GM23338 (cell line): ENCODE results near the gene ADCY5. TPM values are rescaled to one million over a fixed set of nuclear protein-coding genes. Genes with fewer than 3 reads are reported as not detected.

ENCODE experiments used
- ATAC-seq: fragments of 200-7000 bp; cut with Tn5 transposase; 3 replicates; pipeline ENCODE4 v1.9.1; 2020
- DNase-seq: peaks from one replicate; pipeline ENCODE4 v3.0.0-alpha.2; 2015; ENCODE audit warnings: low spot score
- H2AFZ ChIP-seq: fragments of 200-600 bp; sonication (generic); 2 replicates; pipeline ENCODE4 v1.8.0; 2016; ENCODE audit warnings: antibody characterized with exemption, mild to moderate bottlenecking, moderate library complexity
- H3F3A ChIP-seq: fragments of 200-600 bp; sonication (generic); replicated peaks from 2 replicates; pipeline ENCODE4 v1.8.0; 2017; ENCODE audit warnings: antibody characterized with exemption, mixed run types, low read depth
- H3K27ac ChIP-seq: fragments of 200-600 bp; sonication (generic); 2 replicates; pipeline ENCODE4 v1.6.1; 2016; ENCODE audit warnings: low read depth
- H3K27me3 ChIP-seq: fragments of 200-600 bp; sonication (generic); 2 replicates; pipeline ENCODE4 v1.8.0; 2016; ENCODE audit warnings: mild to moderate bottlenecking, mixed run types, moderate library complexity; ENCODE audit not compliant: insufficient read depth
- H3K36me3 ChIP-seq: fragments of 200-600 bp; sonication (generic); 2 replicates; pipeline ENCODE4 v1.8.0; 2016; ENCODE audit warnings: mild to moderate bottlenecking; ENCODE audit not compliant: insufficient read depth
- H3K4me1 ChIP-seq: fragments of 200-600 bp; sonication (generic); 2 replicates; pipeline ENCODE4 v1.8.0; 2016; ENCODE audit warnings: mild to moderate bottlenecking, moderate library complexity; ENCODE audit not compliant: insufficient read depth
- H3K4me2 ChIP-seq: fragments of 200-600 bp; sonication (generic); 2 replicates; pipeline ENCODE4 v1.7.1; 2017; ENCODE audit warnings: mixed run types
- H3K4me3 ChIP-seq: fragments of 200-600 bp; sonication (generic); 2 replicates; pipeline ENCODE4 v1.6.1; 2016; ENCODE audit warnings: mixed run types
- H3K79me2 ChIP-seq: fragments of 200-600 bp; sonication (generic); replicated peaks from 2 replicates; pipeline ENCODE4 v1.8.0; 2017; ENCODE audit warnings: mild to moderate bottlenecking; ENCODE audit not compliant: insufficient read depth
- H3K9me2 ChIP-seq: fragments of 200-600 bp; sonication (generic); 2 replicates; pipeline ENCODE4 v1.8.0; 2017; ENCODE audit not compliant: insufficient read depth
- H4K20me1 ChIP-seq: fragments of 200-600 bp; sonication (generic); replicated peaks from 2 replicates; pipeline ENCODE4 v1.8.0; 2017; ENCODE audit warnings: mild to moderate bottlenecking; ENCODE audit not compliant: insufficient read depth
- H3K27ac Mint-ChIP-seq: 2 replicates; pipeline ENCODE4 v1.8.0; 2020; ENCODE audit warnings: inconsistent platforms, mild to moderate bottlenecking, moderate library complexity, mixed read lengths
- H3K27me3 Mint-ChIP-seq: 3 replicates; pipeline ENCODE4 v1.8.0; 2022; ENCODE audit warnings: low read depth, mild to moderate bottlenecking, moderate library complexity, mixed read lengths, inconsistent platforms; ENCODE audit not compliant: insufficient read depth, poor library complexity
- H3K36me3 Mint-ChIP-seq: 3 replicates; pipeline ENCODE4 v1.8.0; 2021; ENCODE audit warnings: low read depth, mild to moderate bottlenecking, inconsistent platforms, moderate library complexity, mixed read lengths
- H3K4me1 Mint-ChIP-seq: 3 replicates; pipeline ENCODE4 v1.8.0; 2020; ENCODE audit warnings: mild to moderate bottlenecking, inconsistent platforms, mixed read lengths
- H3K4me3 Mint-ChIP-seq: 3 replicates; pipeline ENCODE4 v1.8.0; 2021; ENCODE audit warnings: moderate library complexity, mild to moderate bottlenecking, inconsistent platforms, mixed read lengths
- H3K9me3 Mint-ChIP-seq: 3 replicates; pipeline ENCODE4 v1.8.0; 2020; ENCODE audit warnings: moderate library complexity, mild to moderate bottlenecking, inconsistent platforms, mixed read lengths
- EZH2 ChIP-seq: fragments of 200-600 bp; sonication (generic); IDR thresholded peaks from one replicate; pipeline ENCODE4 v1.8.0; 2017; ENCODE audit warnings: antibody characterized with exemption, mild to moderate bottlenecking, low read depth; ENCODE audit not compliant: unreplicated experiment
- JUNB ChIP-seq: IDR thresholded peaks from one replicate; pipeline ENCODE4 v1.6.1; 2016; ENCODE audit warnings: antibody characterized with exemption; ENCODE audit not compliant: unreplicated experiment
- POLR2AphosphoS5 ChIP-seq: IDR thresholded peaks from 2 replicates; pipeline ENCODE4 v1.6.1; 2016; ENCODE audit warnings: antibody characterized with exemption, low read depth
- REST ChIP-seq: IDR thresholded peaks from one replicate; pipeline ENCODE4 v1.6.1; 2018; ENCODE audit warnings: antibody characterized with exemption; ENCODE audit not compliant: unreplicated experiment
- ZNF331 ChIP-seq: fragments of 250-450 bp; sonication (Bioruptor Pico); IDR thresholded peaks from 2 replicates; pipeline ENCODE4 v1.5.0; 2020; ENCODE audit warnings: low read depth, mild to moderate bottlenecking, moderate library complexity
- ZNF462 ChIP-seq: fragments of 250-450 bp; sonication (Bioruptor Pico); IDR thresholded peaks from 2 replicates; pipeline ENCODE4 v1.5.0; 2020; ENCODE audit warnings: mild to moderate bottlenecking, moderate library complexity
- polyA plus RNA-seq: library from polyadenylated mRNA; unstranded; fragments of >200 nt; fragmentation: Nextera tagmentation; extraction: Ambion mirVana; gene quantifications from 2 replicates; pipeline ENCODE4 v1.2.1, GENCODE V29; 2016
- total RNA-seq: library from RNA; depleted of rRNA; stranded (reverse); fragments of >200 nt; shearing (Covaris generic); gene quantifications from 2 replicates; pipeline ENCODE4 v1.2.3, GENCODE V29; 2014

The ADCY5 gene
- total and polyA plus RNA-seq, 2 experiments from 2014 or later, result 3.5 to 10.2 TPM

GRCh38 chr3:123431658-123432324 is 17.1 kb downstream of the ADCY5 start:
- H3K27ac ChIP-seq, result no peak overlapping the region
- no peak for DNase-seq

GRCh38 chr3:123431007-123431657 is 17.8 kb downstream of the ADCY5 start:
- no peaks in the 10 kb centered on the region for H3K36me3 Mint-ChIP-seq
- H3K9me3 Mint-ChIP-seq, result no peaks in the 10 kb centered on the region
- Histone ChIP-seq H3K27ac (no peak overlapping the region), H3K9me2 (no peaks in the 10 kb centered on the region), H3F3A (no peaks in the 10 kb centered on the region), H3K4me3 (no peak overlapping the region), H3K36me3 (no peaks in the 10 kb centered on the region), H2AFZ (no peak overlapping the region), H3K4me1 (no peaks in the 10 kb centered on the region), H3K4me2 (no peak overlapping the region), H4K20me1 (0 out of 2 replicates have a peak, but pooled peaks cover 7% of the 10 kb centered on the region), H3K79me2 (no peaks in the 10 kb centered on the region), H3K27me3 (no peaks in the 10 kb centered on the region)
- no peak for ATAC-seq
- no peaks in the 10 kb centered on the region for H3K27me3 Mint-ChIP-seq
- H3K4me1 Mint-ChIP-seq, result peaks cover 2% of the 10 kb centered on the region; the same call in 1 of the 3 replicates
- no peak overlapping the region for H3K4me3 Mint-ChIP-seq
- DNase-seq, result no peak
- H3K27ac Mint-ChIP-seq, result no peak overlapping the region
- TF ChIP-seq ZNF331 (CRISPR knock-in tag), result no peak
- TF ChIP-seq ZNF462 (CRISPR knock-in tag), result no peak
- TF ChIP-seq POLR2AphosphoS5, result no peak
- no peak for TF ChIP-seq JUNB
- TF ChIP-seq EZH2, result no peak

More at GRCh38 chr3:123431658-123432324, 17.1 kb downstream of the ADCY5 start:
- Histone ChIP-seq H2AFZ (no peak overlapping the region), H3K4me1 (no peaks in the 10 kb centered on the region), H3K27me3 (no peaks in the 10 kb centered on the region), H3K4me3 (no peak overlapping the region), H3K9me2 (no peaks in the 10 kb centered on the region), H3K79me2 (no peaks in the 10 kb centered on the region), H4K20me1 (0 out of 2 replicates have a peak, but pooled peaks cover 7% of the 10 kb centered on the region), H3K36me3 (no peaks in the 10 kb centered on the region), H3F3A (no peaks in the 10 kb centered on the region), H3K4me2 (no peak overlapping the region)
- Mint-ChIP-seq H3K36me3 (no peaks in the 10 kb centered on the region), H3K9me3 (no peaks in the 10 kb centered on the region), H3K27me3 (no peaks in the 10 kb centered on the region), H3K4me3 (no peak overlapping the region), H3K27ac (no peak overlapping the region), H3K4me1 (peaks cover 2% of the 10 kb centered on the region; the same call in 1 of the 3 replicates)
- no peak for ATAC-seq
- no peak for TF ChIP-seq REST
- TF ChIP-seq POLR2AphosphoS5, result no peak
